GM23338 (cell line): Measurements from ENCODE around the gene JAKMIP2. TPM values are rescaled to one million over a fixed set of nuclear protein-coding genes. Genes with fewer than 3 reads are reported as not detected.

Source experiments
- ATAC-seq: fragments of 200-7000 bp; cut with Tn5 transposase; 3 replicates; pipeline ENCODE4 v1.9.1; 2020
- DNase-seq: peaks from one replicate; pipeline ENCODE4 v3.0.0-alpha.2; 2015; ENCODE audit warnings: low spot score
- H2AFZ ChIP-seq: fragments of 200-600 bp; sonication (generic); 2 replicates; pipeline ENCODE4 v1.8.0; 2016; ENCODE audit warnings: antibody characterized with exemption, mild to moderate bottlenecking, moderate library complexity
- H3F3A ChIP-seq: fragments of 200-600 bp; sonication (generic); replicated peaks from 2 replicates; pipeline ENCODE4 v1.8.0; 2017; ENCODE audit warnings: antibody characterized with exemption, mixed run types, low read depth
- H3K27ac ChIP-seq: fragments of 200-600 bp; sonication (generic); 2 replicates; pipeline ENCODE4 v1.6.1; 2016; ENCODE audit warnings: low read depth
- H3K27me3 ChIP-seq: fragments of 200-600 bp; sonication (generic); 2 replicates; pipeline ENCODE4 v1.8.0; 2016; ENCODE audit warnings: mild to moderate bottlenecking, mixed run types, moderate library complexity; ENCODE audit not compliant: insufficient read depth
- H3K36me3 ChIP-seq: fragments of 200-600 bp; sonication (generic); 2 replicates; pipeline ENCODE4 v1.8.0; 2016; ENCODE audit warnings: mild to moderate bottlenecking; ENCODE audit not compliant: insufficient read depth
- H3K4me1 ChIP-seq: fragments of 200-600 bp; sonication (generic); 2 replicates; pipeline ENCODE4 v1.8.0; 2016; ENCODE audit warnings: mild to moderate bottlenecking, moderate library complexity; ENCODE audit not compliant: insufficient read depth
- H3K4me2 ChIP-seq: fragments of 200-600 bp; sonication (generic); 2 replicates; pipeline ENCODE4 v1.7.1; 2017; ENCODE audit warnings: mixed run types
- H3K4me3 ChIP-seq: fragments of 200-600 bp; sonication (generic); 2 replicates; pipeline ENCODE4 v1.6.1; 2016; ENCODE audit warnings: mixed run types
- H3K79me2 ChIP-seq: fragments of 200-600 bp; sonication (generic); replicated peaks from 2 replicates; pipeline ENCODE4 v1.8.0; 2017; ENCODE audit warnings: mild to moderate bottlenecking; ENCODE audit not compliant: insufficient read depth
- H3K9me2 ChIP-seq: fragments of 200-600 bp; sonication (generic); 2 replicates; pipeline ENCODE4 v1.8.0; 2017; ENCODE audit not compliant: insufficient read depth
- H4K20me1 ChIP-seq: fragments of 200-600 bp; sonication (generic); replicated peaks from 2 replicates; pipeline ENCODE4 v1.8.0; 2017; ENCODE audit warnings: mild to moderate bottlenecking; ENCODE audit not compliant: insufficient read depth
- H3K27ac Mint-ChIP-seq: 2 replicates; pipeline ENCODE4 v1.8.0; 2020; ENCODE audit warnings: inconsistent platforms, mild to moderate bottlenecking, moderate library complexity, mixed read lengths
- H3K27me3 Mint-ChIP-seq: 3 replicates; pipeline ENCODE4 v1.8.0; 2022; ENCODE audit warnings: low read depth, mild to moderate bottlenecking, moderate library complexity, mixed read lengths, inconsistent platforms; ENCODE audit not compliant: insufficient read depth, poor library complexity
- H3K36me3 Mint-ChIP-seq: 3 replicates; pipeline ENCODE4 v1.8.0; 2021; ENCODE audit warnings: low read depth, mild to moderate bottlenecking, inconsistent platforms, moderate library complexity, mixed read lengths
- H3K4me1 Mint-ChIP-seq: 3 replicates; pipeline ENCODE4 v1.8.0; 2020; ENCODE audit warnings: mild to moderate bottlenecking, inconsistent platforms, mixed read lengths
- H3K4me3 Mint-ChIP-seq: 3 replicates; pipeline ENCODE4 v1.8.0; 2021; ENCODE audit warnings: moderate library complexity, mild to moderate bottlenecking, inconsistent platforms, mixed read lengths
- H3K9me3 Mint-ChIP-seq: 3 replicates; pipeline ENCODE4 v1.8.0; 2020; ENCODE audit warnings: moderate library complexity, mild to moderate bottlenecking, inconsistent platforms, mixed read lengths
- CREB1 ChIP-seq: fragments of 250-450 bp; sonication (Bioruptor Pico); IDR thresholded peaks from 2 replicates; pipeline ENCODE4 v1.5.0; 2020; ENCODE audit warnings: low read depth, mild to moderate bottlenecking, moderate library complexity
- EZH2phosphoT487 ChIP-seq: fragments of 200-600 bp; sonication (generic); IDR thresholded peaks from one replicate; pipeline ENCODE4 v1.8.1; 2018; ENCODE audit warnings: antibody characterized with exemption; ENCODE audit not compliant: unreplicated experiment
- POLR2AphosphoS5 ChIP-seq: IDR thresholded peaks from 2 replicates; pipeline ENCODE4 v1.6.1; 2016; ENCODE audit warnings: antibody characterized with exemption, low read depth
- ZNF114 ChIP-seq: fragments of 250-450 bp; sonication (Bioruptor Pico); IDR thresholded peaks from 2 replicates; pipeline ENCODE4 v1.5.0; 2020; ENCODE audit warnings: mild to moderate bottlenecking, moderate library complexity
- polyA plus RNA-seq: library from polyadenylated mRNA; unstranded; fragments of >200 nt; fragmentation: Nextera tagmentation; extraction: Ambion mirVana; gene quantifications from 2 replicates; pipeline ENCODE4 v1.2.1, GENCODE V29; 2016
- total RNA-seq: library from RNA; depleted of rRNA; stranded (reverse); fragments of >200 nt; shearing (Covaris generic); gene quantifications from 2 replicates; pipeline ENCODE4 v1.2.3, GENCODE V29; 2014
- TF ChIP-seq, protein P1 (sequence below): fragments of 250-450 bp; sonication (Bioruptor Pico); IDR thresholded peaks from 2 replicates; pipeline ENCODE4 v1.5.0; 2020; ENCODE audit warnings: mild to moderate bottlenecking, moderate library complexity
- TF ChIP-seq, protein P2 (sequence below): IDR thresholded peaks from 2 replicates; pipeline ENCODE4 v1.6.1; 2016; ENCODE audit warnings: antibody characterized with exemption

The JAKMIP2 gene
- total and polyA plus RNA-seq, 2 experiments from 2014 or later = 20.5 to 27.2 TPM

- TF ChIP-seq, protein P1, sequence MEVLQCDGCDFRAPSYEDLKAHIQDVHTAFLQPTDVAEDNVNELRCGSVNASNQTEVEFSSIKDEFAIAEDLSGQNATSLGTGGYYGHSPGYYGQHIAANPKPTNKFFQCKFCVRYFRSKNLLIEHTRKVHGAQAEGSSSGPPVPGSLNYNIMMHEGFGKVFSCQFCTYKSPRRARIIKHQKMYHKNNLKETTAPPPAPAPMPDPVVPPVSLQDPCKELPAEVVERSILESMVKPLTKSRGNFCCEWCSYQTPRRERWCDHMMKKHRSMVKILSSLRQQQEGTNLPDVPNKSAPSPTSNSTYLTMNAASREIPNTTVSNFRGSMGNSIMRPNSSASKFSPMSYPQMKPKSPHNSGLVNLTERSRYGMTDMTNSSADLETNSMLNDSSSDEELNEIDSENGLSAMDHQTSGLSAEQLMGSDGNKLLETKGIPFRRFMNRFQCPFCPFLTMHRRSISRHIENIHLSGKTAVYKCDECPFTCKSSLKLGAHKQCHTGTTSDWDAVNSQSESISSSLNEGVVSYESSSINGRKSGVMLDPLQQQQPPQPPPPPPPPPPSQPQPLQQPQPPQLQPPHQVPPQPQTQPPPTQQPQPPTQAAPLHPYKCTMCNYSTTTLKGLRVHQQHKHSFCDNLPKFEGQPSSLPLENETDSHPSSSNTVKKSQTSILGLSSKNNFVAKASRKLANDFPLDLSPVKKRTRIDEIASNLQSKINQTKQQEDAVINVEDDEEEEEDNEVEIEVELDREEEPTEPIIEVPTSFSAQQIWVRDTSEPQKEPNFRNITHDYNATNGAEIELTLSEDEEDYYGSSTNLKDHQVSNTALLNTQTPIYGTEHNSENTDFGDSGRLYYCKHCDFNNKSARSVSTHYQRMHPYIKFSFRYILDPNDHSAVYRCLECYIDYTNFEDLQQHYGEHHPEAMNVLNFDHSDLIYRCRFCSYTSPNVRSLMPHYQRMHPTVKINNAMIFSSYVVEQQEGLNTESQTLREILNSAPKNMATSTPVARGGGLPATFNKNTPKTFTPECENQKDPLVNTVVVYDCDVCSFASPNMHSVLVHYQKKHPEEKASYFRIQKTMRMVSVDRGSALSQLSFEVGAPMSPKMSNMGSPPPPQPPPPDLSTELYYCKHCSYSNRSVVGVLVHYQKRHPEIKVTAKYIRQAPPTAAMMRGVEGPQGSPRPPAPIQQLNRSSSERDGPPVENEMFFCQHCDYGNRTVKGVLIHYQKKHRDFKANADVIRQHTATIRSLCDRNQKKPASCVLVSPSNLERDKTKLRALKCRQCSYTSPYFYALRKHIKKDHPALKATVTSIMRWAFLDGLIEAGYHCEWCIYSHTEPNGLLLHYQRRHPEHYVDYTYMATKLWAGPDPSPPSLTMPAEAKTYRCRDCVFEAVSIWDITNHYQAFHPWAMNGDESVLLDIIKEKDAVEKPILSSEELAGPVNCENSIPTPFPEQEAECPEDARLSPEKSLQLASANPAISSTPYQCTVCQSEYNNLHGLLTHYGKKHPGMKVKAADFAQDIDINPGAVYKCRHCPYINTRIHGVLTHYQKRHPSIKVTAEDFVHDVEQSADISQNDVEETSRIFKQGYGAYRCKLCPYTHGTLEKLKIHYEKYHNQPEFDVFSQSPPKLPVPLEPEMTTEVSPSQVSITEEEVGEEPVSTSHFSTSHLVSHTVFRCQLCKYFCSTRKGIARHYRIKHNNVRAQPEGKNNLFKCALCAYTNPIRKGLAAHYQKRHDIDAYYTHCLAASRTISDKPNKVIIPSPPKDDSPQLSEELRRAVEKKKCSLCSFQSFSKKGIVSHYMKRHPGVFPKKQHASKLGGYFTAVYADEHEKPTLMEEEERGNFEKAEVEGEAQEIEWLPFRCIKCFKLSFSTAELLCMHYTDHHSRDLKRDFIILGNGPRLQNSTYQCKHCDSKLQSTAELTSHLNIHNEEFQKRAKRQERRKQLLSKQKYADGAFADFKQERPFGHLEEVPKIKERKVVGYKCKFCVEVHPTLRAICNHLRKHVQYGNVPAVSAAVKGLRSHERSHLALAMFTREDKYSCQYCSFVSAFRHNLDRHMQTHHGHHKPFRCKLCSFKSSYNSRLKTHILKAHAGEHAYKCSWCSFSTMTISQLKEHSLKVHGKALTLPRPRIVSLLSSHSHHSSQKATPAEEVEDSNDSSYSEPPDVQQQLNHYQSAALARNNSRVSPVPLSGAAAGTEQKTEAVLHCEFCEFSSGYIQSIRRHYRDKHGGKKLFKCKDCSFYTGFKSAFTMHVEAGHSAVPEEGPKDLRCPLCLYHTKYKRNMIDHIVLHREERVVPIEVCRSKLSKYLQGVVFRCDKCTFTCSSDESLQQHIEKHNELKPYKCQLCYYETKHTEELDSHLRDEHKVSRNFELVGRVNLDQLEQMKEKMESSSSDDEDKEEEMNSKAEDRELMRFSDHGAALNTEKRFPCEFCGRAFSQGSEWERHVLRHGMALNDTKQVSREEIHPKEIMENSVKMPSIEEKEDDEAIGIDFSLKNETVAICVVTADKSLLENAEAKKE (CRISPR knock-in tag) = no peak
- TF ChIP-seq, protein P2, sequence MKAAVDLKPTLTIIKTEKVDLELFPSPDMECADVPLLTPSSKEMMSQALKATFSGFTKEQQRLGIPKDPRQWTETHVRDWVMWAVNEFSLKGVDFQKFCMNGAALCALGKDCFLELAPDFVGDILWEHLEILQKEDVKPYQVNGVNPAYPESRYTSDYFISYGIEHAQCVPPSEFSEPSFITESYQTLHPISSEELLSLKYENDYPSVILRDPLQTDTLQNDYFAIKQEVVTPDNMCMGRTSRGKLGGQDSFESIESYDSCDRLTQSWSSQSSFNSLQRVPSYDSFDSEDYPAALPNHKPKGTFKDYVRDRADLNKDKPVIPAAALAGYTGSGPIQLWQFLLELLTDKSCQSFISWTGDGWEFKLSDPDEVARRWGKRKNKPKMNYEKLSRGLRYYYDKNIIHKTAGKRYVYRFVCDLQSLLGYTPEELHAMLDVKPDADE = no peak
- no peak for TF ChIP-seq EZH2phosphoT487
- TF ChIP-seq POLR2AphosphoS5 = no peak
Observed at GRCh38 chr5:147563466-147564123, 218.9 kb downstream of the JAKMIP2 start (continued).

GRCh38 chr5:147561435-147561834 lies 221.1 kb downstream of the JAKMIP2 start:
- H3K27ac ChIP-seq = peak overlapping the region; percentile 97
- Mint-ChIP-seq H3K36me3 (peaks cover 36% of the 10 kb centered on the region), H3K27me3 (peaks cover 3% of the 10 kb centered on the region), H3K4me1 (peaks cover 61% of the 10 kb centered on the region), H3K9me3 (no peaks in the 10 kb centered on the region), H3K4me3 (peak overlapping the region; percentile 70), H3K27ac (peak overlapping the region; percentile 82)
- peaks cover 4% of the 10 kb centered on the region; the same call in 1 of the 2 replicates for H3K36me3 ChIP-seq
- no peak overlapping the region for H2AFZ ChIP-seq
- H3K27me3 ChIP-seq = no peaks in the 10 kb centered on the region
- peaks cover 58% of the 10 kb centered on the region for H3K79me2 ChIP-seq
- H4K20me1 ChIP-seq = no peaks in the 10 kb centered on the region
- 0 out of 2 replicates have a peak, but pooled peaks cover 1% of the 10 kb centered on the region for H3F3A ChIP-seq
- ATAC-seq = peak; percentile 55
- peak overlapping the region; percentile 73 for H3K4me2 ChIP-seq
- no peaks in the 10 kb centered on the region for H3K9me2 ChIP-seq
- peaks cover 47% of the 10 kb centered on the region for H3K4me1 ChIP-seq
- no peak for DNase-seq
- peak overlapping the region; percentile 49 for H3K4me3 ChIP-seq
- TF ChIP-seq ZNF114 (CRISPR knock-in tag) (no peak), CREB1 (CRISPR knock-in tag) (no peak)
- TF ChIP-seq, protein P1 (CRISPR knock-in tag) = no peak
- TF ChIP-seq, protein P2 = no peak
